Mesodermal cell (in vitro differentiated cells): Measurements from ENCODE around the gene ADAMTS14.

ENCODE experiments used
- H3K27ac ChIP-seq: 2 replicates; pipeline ENCODE4 v1.7.0; 2013; ENCODE audit warnings: mild to moderate bottlenecking, low read depth, low read length, moderate library complexity; ENCODE audit not compliant: severe bottlenecking
- H3K36me3 ChIP-seq: 2 replicates; pipeline ENCODE4 v1.7.1; 2013; ENCODE audit warnings: mild to moderate bottlenecking, low read length, moderate library complexity; ENCODE audit not compliant: control insufficient read depth, insufficient read depth
- H3K4me1 ChIP-seq: one replicate; pipeline ENCODE4 v1.7.1; 2013; ENCODE audit warnings: mild to moderate bottlenecking, low read length; ENCODE audit not compliant: insufficient read depth, control insufficient read depth, poor library complexity, severe bottlenecking
- H3K4me3 ChIP-seq: 2 replicates; pipeline ENCODE4 v1.7.0; 2013; ENCODE audit warnings: low read length, control low read depth, mild to moderate bottlenecking; ENCODE audit not compliant: insufficient read depth, poor library complexity, severe bottlenecking; ENCODE audit errors: extremely low read depth
- H3K9me3 ChIP-seq: 2 replicates; pipeline ENCODE4 v1.7.1; 2013; ENCODE audit warnings: mild to moderate bottlenecking, low read length, moderate library complexity; ENCODE audit not compliant: control insufficient read depth
- WGBS, 2 experiments: methylation state at CpG; one replicate each; pipeline ENCODE4 v1.1.5; 2013; ENCODE audit warnings: missing lambda C conversion rate in 2 of 2; ENCODE audit not compliant: insufficient coverage in 2 of 2; 5-methylcytosine and 5-hydroxymethylcytosine counted together

Gene ADAMTS14

GRCh38 chr10:70799124-70799523 is 126.8 kb downstream of the ADAMTS14 start:
- Histone ChIP-seq H3K4me1 (no peaks in the 10 kb centered on the region), H3K9me3 (no peaks in the 10 kb centered on the region), H3K4me3 (no peak overlapping the region), H3K27ac (no peak overlapping the region), H3K36me3 (no peaks in the 10 kb centered on the region)
- 83 to 100% methylated on average over 1 to 3 of the region's 5 CpGs for WGBS, 2 experiments

DNA sequence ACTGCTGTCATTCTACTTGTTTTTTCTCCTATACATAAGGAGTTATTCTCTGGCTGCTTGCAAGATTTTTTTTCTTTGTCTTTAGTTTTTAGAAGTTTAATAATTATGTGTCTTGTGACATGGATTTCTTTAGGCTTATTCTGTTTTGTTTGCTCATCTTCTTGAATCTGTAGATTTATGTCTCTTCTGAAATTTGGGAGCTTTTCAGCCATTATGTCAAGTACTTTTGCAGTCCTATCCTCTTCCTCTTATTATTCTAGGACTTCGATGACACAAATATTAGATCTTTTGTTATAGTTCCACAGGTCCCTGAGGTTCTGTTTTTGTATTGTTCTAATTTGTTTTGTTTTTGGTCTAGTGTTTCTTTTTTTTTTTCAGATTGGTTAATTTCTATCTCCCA is 129.5 kb downstream of the ADAMTS14 start:
- H3K9me3 ChIP-seq = no peaks in the 10 kb centered on the region
- H3K4me1 ChIP-seq = no peaks in the 10 kb centered on the region
- no peaks in the 10 kb centered on the region for H3K36me3 ChIP-seq
- no peak overlapping the region for H3K4me3 ChIP-seq
- WGBS, 2 experiments = no CpG with 5 or more reads among the region's 1 CpG
- H3K27ac ChIP-seq = no peak overlapping the region

GRCh38 chr10:70803775-70804420 is 131.6 kb downstream of the ADAMTS14 start:
- 90% methylated on average over 2 of the region's 2 CpGs; no CpG with 5 or more reads in 1 of the 2 experiments for WGBS, 2 experiments
- no peaks in the 10 kb centered on the region for H3K36me3 ChIP-seq
- H3K27ac ChIP-seq = no peak overlapping the region

GRCh38 chr10:70804421-70804808 is 132.1 kb downstream of the ADAMTS14 start:
- Histone ChIP-seq H3K27ac (no peak overlapping the region), H3K9me3 (no peaks in the 10 kb centered on the region), H3K4me1 (peaks cover 3% of the 10 kb centered on the region), H3K36me3 (no peaks in the 10 kb centered on the region), H3K4me3 (no peak overlapping the region)
- no CpG with 5 or more reads among the region's 2 CpGs for WGBS, 2 experiments

More at GRCh38 chr10:70803775-70804420, 131.6 kb downstream of the ADAMTS14 start:
- peaks cover 1% of the 10 kb centered on the region for H3K4me1 ChIP-seq
- H3K4me3 ChIP-seq = no peak overlapping the region
- H3K9me3 ChIP-seq = no peaks in the 10 kb centered on the region

- Histone ChIP-seq H3K27ac (no peak overlapping the region), H3K4me3 (no peak overlapping the region), H3K9me3 (no peaks in the 10 kb centered on the region), H3K4me1 (peaks cover 7% of the 10 kb centered on the region), H3K36me3 (no peaks in the 10 kb centered on the region)
- WGBS, 2 experiments = 93 to 96% methylated on average over 3 of the region's 3 CpGs
Measured at GRCh38 chr10:70805619-70806215, 133.4 kb downstream of the ADAMTS14 start.

DNA sequence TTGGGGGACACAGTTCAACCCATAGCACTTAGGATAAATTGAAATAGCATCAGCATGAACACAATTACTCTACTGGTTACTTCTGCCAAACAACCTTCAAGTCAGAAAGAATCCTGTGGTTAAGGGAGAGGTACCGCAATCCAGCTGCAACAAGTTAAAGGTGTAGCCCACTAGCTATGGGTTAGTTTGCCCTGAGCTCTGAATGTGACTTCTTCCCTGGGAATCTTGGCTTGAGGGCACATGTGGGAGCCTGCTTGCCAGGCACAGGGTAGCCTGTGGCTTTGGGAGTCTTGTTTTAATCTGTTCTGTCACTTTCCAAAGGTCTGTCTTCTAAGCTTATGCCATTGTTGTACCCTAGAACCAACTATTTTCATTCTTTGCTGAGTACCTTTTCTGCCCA is 134.5 kb downstream of the ADAMTS14 start:
- H3K9me3 ChIP-seq = no peaks in the 10 kb centered on the region
- peaks cover 7% of the 10 kb centered on the region for H3K4me1 ChIP-seq
- no peak overlapping the region for H3K27ac ChIP-seq
- WGBS, 2 experiments = 86% methylated on average over 1 of the region's 1 CpG; no CpG with 5 or more reads in 1 of the 2 experiments
- H3K36me3 ChIP-seq = no peaks in the 10 kb centered on the region
- H3K4me3 ChIP-seq = no peak overlapping the region

- no peaks in the 10 kb centered on the region for H3K36me3 ChIP-seq
- H3K27ac ChIP-seq = no peak overlapping the region
- H3K4me1 ChIP-seq = peaks cover 7% of the 10 kb centered on the region
- 100% methylated on average over 1 of the region's 3 CpGs for WGBS, 2 experiments
- H3K4me3 ChIP-seq = no peak overlapping the region
- no peaks in the 10 kb centered on the region for H3K9me3 ChIP-seq
Measured at GRCh38 chr10:70807556-70807955, 135.2 kb downstream of the ADAMTS14 start.

DNA sequence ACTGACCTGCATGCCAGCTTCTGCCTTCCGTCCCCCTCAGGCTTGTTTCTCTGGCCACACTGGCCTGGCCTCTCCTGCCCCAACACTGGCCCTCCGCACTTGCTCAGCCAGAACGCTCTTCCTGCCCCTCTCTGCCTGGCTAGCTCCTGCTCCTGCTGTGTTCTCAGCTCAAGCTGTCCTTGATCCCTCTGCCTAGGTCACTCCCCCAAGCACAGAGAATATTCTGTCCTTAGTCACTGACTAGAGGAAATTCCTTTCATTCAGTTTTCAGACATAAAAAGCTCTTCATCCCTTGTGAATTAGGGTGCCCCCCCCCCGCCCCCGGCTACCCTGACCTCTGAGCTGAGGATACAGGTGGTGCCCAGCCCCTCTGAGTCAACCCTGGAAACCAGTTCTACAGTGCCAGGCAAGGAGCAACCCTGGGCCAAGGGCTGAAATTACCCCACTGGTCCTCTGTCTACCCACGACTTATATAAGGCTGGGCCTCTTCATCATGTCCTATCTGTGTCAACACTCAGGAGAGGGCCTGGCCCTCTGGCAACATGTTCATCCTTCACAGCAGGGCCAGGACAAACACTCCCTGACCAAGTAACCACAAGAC is 136.8 kb downstream of the ADAMTS14 start:
- Histone ChIP-seq H3K9me3 (no peaks in the 10 kb centered on the region), H3K36me3 (no peaks in the 10 kb centered on the region), H3K4me3 (no peak overlapping the region), H3K27ac (peak overlapping the region; percentile 39), H3K4me1 (peaks cover 7% of the 10 kb centered on the region)
- 87 to 91% methylated on average over 3 to 4 of the region's 6 CpGs for WGBS, 2 experiments

DNA sequence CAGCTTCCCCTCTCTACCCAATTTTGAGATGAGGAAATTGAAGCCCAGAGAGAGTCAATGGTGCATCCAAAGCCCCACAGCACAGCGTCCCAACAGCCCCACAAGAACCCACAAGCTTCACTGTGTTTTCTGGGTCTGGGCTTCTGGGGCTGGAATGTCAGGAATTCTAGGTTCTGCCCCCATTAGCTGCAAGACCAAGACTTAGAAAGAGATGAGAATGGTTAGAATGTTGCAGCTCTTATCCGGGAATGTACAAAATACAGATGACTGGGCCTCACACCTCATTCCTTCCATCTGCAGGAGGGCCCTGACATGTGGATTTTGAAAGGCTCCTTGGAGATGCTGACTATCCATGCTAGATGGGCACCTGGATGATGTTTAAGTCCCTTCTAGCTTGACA is 137.4 kb downstream of the ADAMTS14 start:
- Histone ChIP-seq H3K4me3 (no peak overlapping the region), H3K4me1 (peaks cover 7% of the 10 kb centered on the region), H3K27ac (peak overlapping the region; percentile 39), H3K36me3 (no peaks in the 10 kb centered on the region), H3K9me3 (no peaks in the 10 kb centered on the region)
- 43% methylated on average over 1 of the region's 2 CpGs; no CpG with 5 or more reads in 1 of the 2 experiments for WGBS, 2 experiments

- H3K36me3 ChIP-seq = no peaks in the 10 kb centered on the region
- H3K27ac ChIP-seq = no peak overlapping the region
- peaks cover 9% of the 10 kb centered on the region for H3K4me1 ChIP-seq
- no CpG with 5 or more reads among the region's 1 CpG for WGBS, 2 experiments
- H3K9me3 ChIP-seq = no peaks in the 10 kb centered on the region
- no peak overlapping the region for H3K4me3 ChIP-seq
Measured at GRCh38 chr10:70810967-70811366, 138.7 kb downstream of the ADAMTS14 start.

DNA sequence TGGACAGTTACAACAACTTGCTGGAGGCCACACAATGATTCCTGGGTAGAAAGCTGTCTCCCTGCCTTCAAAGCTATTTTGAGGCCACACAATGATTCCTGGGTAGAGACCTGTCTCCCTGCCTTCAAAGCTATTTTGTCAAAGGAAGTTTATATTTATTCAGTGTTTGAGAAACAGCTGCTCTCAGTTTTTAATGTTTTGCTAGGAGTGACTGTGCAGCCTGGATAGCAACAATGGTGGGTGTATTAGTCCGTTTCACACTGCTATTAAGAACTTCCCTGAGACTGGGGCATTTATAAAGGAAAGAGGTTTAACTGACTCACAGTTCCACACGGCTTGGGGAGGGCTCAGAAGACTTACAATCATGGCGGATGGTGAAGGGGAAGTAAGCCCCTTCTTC is 139.6 kb downstream of the ADAMTS14 start:
- H3K27ac ChIP-seq = no peak overlapping the region
- H3K4me3 ChIP-seq = no peak overlapping the region
- no peaks in the 10 kb centered on the region for H3K36me3 ChIP-seq
- peaks cover 9% of the 10 kb centered on the region for H3K4me1 ChIP-seq
- 80 to 86% methylated on average over 1 to 3 of the region's 3 CpGs for WGBS, 2 experiments
- H3K9me3 ChIP-seq = no peaks in the 10 kb centered on the region
